PFSK-1 (cell line): ENCODE results near the gene ESM1.

Experiments
- POLR2AphosphoS5 ChIP-seq: IDR thresholded peaks from 2 replicates; pipeline ENCODE4 v1.6.1; 2012; ENCODE audit warnings: low read depth, mild to moderate bottlenecking, control low read depth, low read length, moderate library complexity
- SIN3A ChIP-seq: IDR thresholded peaks from 2 replicates; pipeline ENCODE4 v1.6.1; 2012; ENCODE audit warnings: mild to moderate bottlenecking, low read length, moderate library complexity, borderline replicate concordance; ENCODE audit not compliant: insufficient read depth
- TAF1 ChIP-seq: IDR thresholded peaks from 2 replicates; pipeline ENCODE4 v1.6.1; 2012; ENCODE audit warnings: low read length, control low read depth, borderline replicate concordance; ENCODE audit not compliant: insufficient read depth
- TF ChIP-seq, protein P1 (sequence below), 2 experiments: IDR thresholded peaks; 2 replicates each; pipeline versions ENCODE4 v1.6.1 to v1.8.0; 2011 to 2012; ENCODE audit warnings: low read depth in 2 of 2, low read length in 2 of 2, control low read depth in 1 of 2, inconsistent platforms in 1 of 2, mild to moderate bottlenecking in 1 of 2, moderate library complexity in 1 of 2; ENCODE audit not compliant: insufficient read depth in 1 of 2

DNA sequence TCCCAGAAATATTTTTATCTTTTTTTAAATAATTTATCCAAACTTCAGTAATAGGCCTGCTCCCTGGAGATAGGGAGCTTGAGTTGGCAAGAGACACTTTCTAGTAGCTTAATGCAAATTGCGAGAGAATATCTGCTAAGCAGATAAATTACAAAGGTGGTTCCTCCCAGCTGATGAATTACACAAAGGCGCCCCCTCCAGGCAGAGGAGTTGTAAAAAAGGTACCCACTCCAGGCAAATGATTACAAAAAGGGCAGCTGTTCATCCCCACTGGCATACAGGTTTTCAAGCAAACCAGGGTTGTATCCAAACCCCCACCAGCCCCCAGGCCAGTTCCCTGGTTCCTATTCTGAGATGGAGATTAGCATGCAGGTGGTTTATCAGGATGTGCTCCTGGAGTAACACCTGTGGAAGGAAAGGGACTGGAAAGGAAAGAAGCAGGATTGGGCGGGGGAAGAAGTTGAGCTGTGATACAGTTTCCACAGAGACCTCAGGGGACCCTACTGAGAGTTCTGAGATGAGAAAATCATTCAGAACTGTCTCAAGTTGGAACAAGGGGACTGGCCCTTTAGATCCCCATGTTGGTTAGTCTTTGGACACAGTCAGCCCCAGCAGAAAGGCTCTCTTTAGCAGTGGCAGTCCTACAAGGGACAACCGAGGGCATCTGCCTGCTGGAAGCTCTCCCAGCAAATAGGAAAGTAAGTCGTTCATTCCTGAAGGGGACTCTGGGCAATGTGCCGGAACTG lies 25.5 kb downstream of the ESM1 start:
- no peak for TF ChIP-seq POLR2AphosphoS5
- no peak for TF ChIP-seq TAF1
- TF ChIP-seq, protein P1, sequence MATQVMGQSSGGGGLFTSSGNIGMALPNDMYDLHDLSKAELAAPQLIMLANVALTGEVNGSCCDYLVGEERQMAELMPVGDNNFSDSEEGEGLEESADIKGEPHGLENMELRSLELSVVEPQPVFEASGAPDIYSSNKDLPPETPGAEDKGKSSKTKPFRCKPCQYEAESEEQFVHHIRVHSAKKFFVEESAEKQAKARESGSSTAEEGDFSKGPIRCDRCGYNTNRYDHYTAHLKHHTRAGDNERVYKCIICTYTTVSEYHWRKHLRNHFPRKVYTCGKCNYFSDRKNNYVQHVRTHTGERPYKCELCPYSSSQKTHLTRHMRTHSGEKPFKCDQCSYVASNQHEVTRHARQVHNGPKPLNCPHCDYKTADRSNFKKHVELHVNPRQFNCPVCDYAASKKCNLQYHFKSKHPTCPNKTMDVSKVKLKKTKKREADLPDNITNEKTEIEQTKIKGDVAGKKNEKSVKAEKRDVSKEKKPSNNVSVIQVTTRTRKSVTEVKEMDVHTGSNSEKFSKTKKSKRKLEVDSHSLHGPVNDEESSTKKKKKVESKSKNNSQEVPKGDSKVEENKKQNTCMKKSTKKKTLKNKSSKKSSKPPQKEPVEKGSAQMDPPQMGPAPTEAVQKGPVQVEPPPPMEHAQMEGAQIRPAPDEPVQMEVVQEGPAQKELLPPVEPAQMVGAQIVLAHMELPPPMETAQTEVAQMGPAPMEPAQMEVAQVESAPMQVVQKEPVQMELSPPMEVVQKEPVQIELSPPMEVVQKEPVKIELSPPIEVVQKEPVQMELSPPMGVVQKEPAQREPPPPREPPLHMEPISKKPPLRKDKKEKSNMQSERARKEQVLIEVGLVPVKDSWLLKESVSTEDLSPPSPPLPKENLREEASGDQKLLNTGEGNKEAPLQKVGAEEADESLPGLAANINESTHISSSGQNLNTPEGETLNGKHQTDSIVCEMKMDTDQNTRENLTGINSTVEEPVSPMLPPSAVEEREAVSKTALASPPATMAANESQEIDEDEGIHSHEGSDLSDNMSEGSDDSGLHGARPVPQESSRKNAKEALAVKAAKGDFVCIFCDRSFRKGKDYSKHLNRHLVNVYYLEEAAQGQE (IDR thresholded peaks at IDR 0.05; ENCODE audit: insufficient read depth in 1 of 2, low read depth in 2 of 2, low read length in 2 of 2) = no peak
- no peak for TF ChIP-seq SIN3A
